Trophoblast cell (in vitro differentiated cells and primary cell): ENCODE results near the gene TJP2.

Experiments
- DNase-seq, 2 donors: peaks; one replicate each; pipeline ENCODE4 v3.0.0-alpha.2; 2016
- H2AFZ ChIP-seq: 2 replicates; pipeline ENCODE4 v1.6.1; 2013; ENCODE audit warnings: low read length, moderate library complexity, mild to moderate bottlenecking; ENCODE audit not compliant: insufficient read depth, poor library complexity
- H2AK5ac ChIP-seq: 2 replicates; pipeline ENCODE4 v1.6.1; 2013; ENCODE audit warnings: mild to moderate bottlenecking, low read length
- H2BK120ac ChIP-seq: 2 replicates; pipeline ENCODE4 v1.6.1; 2013; ENCODE audit warnings: low read length, mild to moderate bottlenecking, moderate library complexity; ENCODE audit not compliant: insufficient read depth, poor library complexity
- H2BK12ac ChIP-seq: 2 replicates; pipeline ENCODE4 v1.6.1; 2013; ENCODE audit warnings: mild to moderate bottlenecking, low read length, moderate library complexity
- H2BK5ac ChIP-seq: 2 replicates; pipeline ENCODE4 v1.6.1; 2013; ENCODE audit warnings: low read length, low read depth, moderate library complexity, mild to moderate bottlenecking; ENCODE audit not compliant: poor library complexity
- H3K14ac ChIP-seq: 2 replicates; pipeline ENCODE4 v1.6.1; 2013; ENCODE audit warnings: mild to moderate bottlenecking, low read length
- H3K18ac ChIP-seq: 2 replicates; pipeline ENCODE4 v1.6.1; 2013; ENCODE audit warnings: mild to moderate bottlenecking, low read length
- H3K23ac ChIP-seq: 2 replicates; pipeline ENCODE4 v1.6.1; 2013; ENCODE audit warnings: low read length
- H3K27ac ChIP-seq: 2 replicates; pipeline ENCODE4 v1.5.1; 2013; ENCODE audit warnings: low read depth, mild to moderate bottlenecking, inconsistent platforms, low read length, moderate library complexity
- H3K27me3 ChIP-seq: 2 replicates; pipeline ENCODE4 v1.6.1; 2013; ENCODE audit warnings: inconsistent platforms, mild to moderate bottlenecking, low read length, moderate library complexity; ENCODE audit not compliant: insufficient read depth
- H3K36me3 ChIP-seq, 2 experiments: 1 replicate in 1 of 2; 2 replicates in 1 of 2; pipeline ENCODE4 v1.6.1; 2013; ENCODE audit warnings: low read length in 2 of 2, mild to moderate bottlenecking in 2 of 2, moderate library complexity in 1 of 2; ENCODE audit not compliant: insufficient read depth in 2 of 2, control insufficient read depth in 1 of 2
- H3K4ac ChIP-seq: 2 replicates; pipeline ENCODE4 v1.6.1; 2013; ENCODE audit warnings: low read depth, mild to moderate bottlenecking, low read length, moderate library complexity
- H3K4me1 ChIP-seq, 2 experiments: 1 replicate in 1 of 2; 2 replicates in 1 of 2; pipeline ENCODE4 v1.6.1; 2013; ENCODE audit warnings: low read length in 2 of 2, mild to moderate bottlenecking in 2 of 2, moderate library complexity in 1 of 2; ENCODE audit not compliant: insufficient read depth in 2 of 2, control insufficient read depth in 1 of 2
- H3K4me2 ChIP-seq: 2 replicates; pipeline ENCODE4 v1.6.1; 2013; ENCODE audit warnings: inconsistent platforms, mild to moderate bottlenecking, low read length, moderate library complexity
- H3K4me3 ChIP-seq: 2 replicates; pipeline ENCODE4 v1.5.1; 2013; ENCODE audit warnings: mild to moderate bottlenecking, low read depth, low read length, inconsistent platforms
- H3K79me1 ChIP-seq: one replicate; pipeline ENCODE4 v1.6.1; 2013; ENCODE audit warnings: low read length
- H3K79me2 ChIP-seq: 2 replicates; pipeline ENCODE4 v1.6.1; 2013; ENCODE audit warnings: low read length, mild to moderate bottlenecking; ENCODE audit not compliant: control insufficient read depth, insufficient read depth, poor library complexity
- H3K9ac ChIP-seq: 2 replicates; pipeline ENCODE4 v1.6.1; 2013; ENCODE audit warnings: mild to moderate bottlenecking, low read length
- H3K9me3 ChIP-seq: 2 replicates; pipeline ENCODE4 v1.6.1; 2013; ENCODE audit warnings: low read depth, mild to moderate bottlenecking, control low read depth, inconsistent platforms, low read length; ENCODE audit not compliant: insufficient read depth
- H4K12ac ChIP-seq: 2 replicates; pipeline ENCODE4 v1.6.1; 2013; ENCODE audit warnings: low read depth, mild to moderate bottlenecking, low read length, moderate library complexity
- H4K8ac ChIP-seq: 2 replicates; pipeline ENCODE4 v1.6.1; 2013; ENCODE audit warnings: low read depth, mild to moderate bottlenecking, low read length, moderate library complexity
- H4K91ac ChIP-seq: one replicate; pipeline ENCODE4 v1.6.1; 2013; ENCODE audit warnings: low read depth, mild to moderate bottlenecking, low read length, moderate library complexity
- WGBS: extraction: QIAGEN DNeasy Blood & Tissue Kit; methylation state at CpG from one replicate; pipeline ENCODE4 v1.1.7; 2013; ENCODE audit warnings: missing lambda C conversion rate; ENCODE audit not compliant: insufficient read length, insufficient coverage; ENCODE audit errors: extremely low coverage; 5-methylcytosine and 5-hydroxymethylcytosine counted together

TJP2 gene

DNA sequence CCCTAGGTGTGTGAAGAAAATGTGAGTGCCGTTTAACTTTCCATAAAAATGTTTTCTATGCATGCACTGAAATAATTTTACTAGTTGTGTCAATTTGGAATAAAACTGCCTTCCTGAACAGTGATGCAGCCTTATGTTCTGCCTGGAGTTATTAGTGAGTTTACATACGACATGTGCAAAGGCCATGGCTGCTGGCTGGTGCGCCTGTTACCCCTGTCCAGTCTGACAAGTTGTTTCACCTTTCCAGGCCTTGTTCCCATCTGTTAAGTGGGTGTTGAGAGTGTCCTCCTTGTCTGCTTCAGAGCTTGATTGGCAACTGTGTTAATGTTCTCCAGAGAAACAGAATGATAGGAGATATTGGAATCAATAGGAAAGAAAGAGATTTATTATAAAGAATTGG lies 60.6 kb downstream of the TJP2 start:
- no peak overlapping the region for H3K18ac ChIP-seq
- H3K27me3 ChIP-seq, result no peaks in the 10 kb centered on the region
- WGBS, result no CpG with 5 or more reads among the region's 3 CpGs
- H4K91ac ChIP-seq, result no peak overlapping the region
- no peak overlapping the region for H3K4me2 ChIP-seq
- no peaks in the 10 kb centered on the region for H3K4me1 ChIP-seq
- no peak overlapping the region for H2AK5ac ChIP-seq
- H4K12ac ChIP-seq, result no peak overlapping the region
- H3K27ac ChIP-seq, result no peak overlapping the region
- no peak overlapping the region for H3K4ac ChIP-seq
- H2BK12ac ChIP-seq, result no peak overlapping the region
- no peak overlapping the region for H4K8ac ChIP-seq
- no peak overlapping the region for H2BK120ac ChIP-seq
- no peaks in the 10 kb centered on the region for H3K9me3 ChIP-seq
- H3K14ac ChIP-seq, result no peak overlapping the region
- no peak overlapping the region for H2AFZ ChIP-seq
- H3K36me3 ChIP-seq, result peaks cover 33 to 61% of the 10 kb centered on the region in 2 experiments
- H3K4me3 ChIP-seq, result no peak overlapping the region
- H3K9ac ChIP-seq, result no peak overlapping the region
- H3K79me1 ChIP-seq, result no peaks in the 10 kb centered on the region
- no peak overlapping the region for H2BK5ac ChIP-seq
- no peak for DNase-seq
- H3K23ac ChIP-seq, result no peak overlapping the region
- no peaks in the 10 kb centered on the region for H3K79me2 ChIP-seq

DNA sequence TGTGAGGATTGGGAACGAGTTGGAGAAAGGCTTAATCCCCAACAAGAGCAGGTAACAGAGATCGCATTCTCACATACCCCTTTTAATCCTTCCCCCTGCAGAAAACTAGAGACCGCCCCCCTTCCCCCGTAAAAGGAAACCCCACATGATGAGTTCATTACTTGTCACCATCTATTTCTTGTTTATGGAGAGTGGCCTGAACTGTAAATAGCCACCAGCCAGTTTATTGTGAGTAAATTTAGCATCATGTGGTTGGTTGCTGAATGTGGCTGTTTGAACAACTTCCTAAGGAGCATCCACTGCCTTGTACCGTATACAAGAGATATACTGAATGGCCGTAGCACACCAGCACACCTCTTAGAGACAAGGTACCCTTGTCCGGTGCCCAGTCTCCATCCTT lies 62.1 kb downstream of the TJP2 start:
- Histone ChIP-seq H3K9me3 (no peaks in the 10 kb centered on the region), H3K18ac (no peak overlapping the region), H2AK5ac (no peak overlapping the region), H3K27me3 (no peaks in the 10 kb centered on the region), H3K79me1 (no peaks in the 10 kb centered on the region), H2BK120ac (no peak overlapping the region), H3K4me2 (no peak overlapping the region), H3K27ac (no peak overlapping the region), H3K14ac (no peak overlapping the region), H3K9ac (no peak overlapping the region), H3K4me3 (no peak overlapping the region), H2AFZ (no peak overlapping the region), H4K8ac (no peak overlapping the region), H4K91ac (no peak overlapping the region), H3K23ac (no peak overlapping the region), H4K12ac (no peak overlapping the region), H3K79me2 (no peaks in the 10 kb centered on the region), H3K4me1 (no peaks in the 10 kb centered on the region), H3K36me3 (peaks cover 28 to 57% of the 10 kb centered on the region in 2 experiments), H3K4ac (no peak overlapping the region), H2BK5ac (no peak overlapping the region), H2BK12ac (no peak overlapping the region)
- DNase-seq, result no peak
- no CpG with 5 or more reads among the region's 7 CpGs for WGBS

DNA sequence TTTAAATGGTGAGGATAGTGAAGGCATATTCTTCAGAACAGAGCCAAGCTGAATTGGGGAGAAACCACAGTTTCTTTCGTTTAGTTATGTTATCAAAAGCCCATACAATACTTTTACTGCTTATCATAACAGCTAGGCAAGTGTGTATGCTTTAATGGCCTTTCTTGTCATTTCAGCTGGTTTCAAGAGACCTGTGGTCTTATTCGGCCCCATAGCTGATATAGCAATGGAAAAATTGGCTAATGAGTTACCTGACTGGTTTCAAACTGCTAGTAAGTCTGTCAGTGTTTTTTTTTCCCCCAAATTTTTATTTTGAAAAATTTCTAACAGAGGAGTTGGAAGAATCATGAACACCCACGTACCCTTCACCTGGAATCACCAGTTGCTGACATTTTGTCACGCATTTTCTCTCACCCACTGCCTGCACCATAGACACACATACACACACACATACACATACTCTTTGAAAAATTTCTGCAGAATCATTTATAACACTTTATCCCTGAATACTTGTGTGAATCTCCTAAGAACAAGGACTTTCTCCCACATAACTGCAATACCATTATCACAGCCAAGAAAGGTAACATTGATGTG lies 63.7 kb downstream of the TJP2 start:
- Histone ChIP-seq H3K27me3 (no peaks in the 10 kb centered on the region), H3K23ac (no peak overlapping the region), H3K18ac (no peak overlapping the region), H2BK120ac (no peak overlapping the region), H3K4me3 (no peak overlapping the region), H3K79me2 (no peaks in the 10 kb centered on the region), H2AFZ (no peak overlapping the region), H2BK5ac (no peak overlapping the region), H4K91ac (no peak overlapping the region), H4K12ac (no peak overlapping the region), H4K8ac (no peak overlapping the region), H3K27ac (no peak overlapping the region), H2AK5ac (no peak overlapping the region), H3K14ac (no peak overlapping the region), H3K9ac (no peak overlapping the region), H2BK12ac (no peak overlapping the region), H3K79me1 (no peaks in the 10 kb centered on the region), H3K4ac (no peak overlapping the region), H3K4me1 (no peaks in the 10 kb centered on the region), H3K36me3 (peaks cover 30 to 55% of the 10 kb centered on the region in 2 experiments), H3K9me3 (no peaks in the 10 kb centered on the region), H3K4me2 (no peak overlapping the region)
- no peak for DNase-seq
- no CpG with 5 or more reads among the region's 4 CpGs for WGBS

DNA sequence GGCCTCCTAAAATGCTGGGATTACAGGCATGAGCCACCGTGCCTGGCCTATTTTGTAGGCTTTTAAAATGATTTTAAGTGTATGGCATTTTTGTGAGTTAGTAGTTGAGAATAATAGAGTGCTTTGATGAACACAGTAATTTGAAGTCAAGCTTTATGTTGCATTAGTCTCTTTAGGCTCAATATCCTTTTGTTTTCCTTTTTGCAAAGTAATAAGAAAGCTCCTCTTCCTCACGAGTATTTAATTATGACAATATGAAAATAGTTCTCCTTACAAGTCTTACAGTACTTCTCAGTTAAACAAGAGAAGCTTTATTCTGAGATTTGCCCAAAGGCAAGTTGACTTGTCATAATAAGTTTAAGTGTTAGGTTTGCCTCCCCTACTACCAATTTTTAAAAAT lies 69.0 kb downstream of the TJP2 start:
- H4K8ac ChIP-seq, result no peak overlapping the region
- no peak overlapping the region for H3K4ac ChIP-seq
- no peak overlapping the region for H3K9ac ChIP-seq
- no peak overlapping the region for H2BK12ac ChIP-seq
- no CpG with 5 or more reads among the region's 2 CpGs for WGBS
- H3K36me3 ChIP-seq, result peaks cover 23 to 42% of the 10 kb centered on the region in 2 experiments
- no peak overlapping the region for H2AFZ ChIP-seq
- no peak for DNase-seq
- no peaks in the 10 kb centered on the region for H3K79me1 ChIP-seq
- peaks cover 2% of the 10 kb centered on the region for H3K9me3 ChIP-seq
- H2AK5ac ChIP-seq, result no peak overlapping the region
- H3K14ac ChIP-seq, result no peak overlapping the region
- H2BK120ac ChIP-seq, result no peak overlapping the region
- no peak overlapping the region for H2BK5ac ChIP-seq
- no peak overlapping the region for H4K12ac ChIP-seq
- H3K23ac ChIP-seq, result no peak overlapping the region
- H3K4me2 ChIP-seq, result no peak overlapping the region
- no peaks in the 10 kb centered on the region for H3K27me3 ChIP-seq
- H3K79me2 ChIP-seq, result no peaks in the 10 kb centered on the region
- no peak overlapping the region for H3K27ac ChIP-seq
- no peak overlapping the region for H3K18ac ChIP-seq
- no peaks in the 10 kb centered on the region for H3K4me1 ChIP-seq
- no peak overlapping the region for H3K4me3 ChIP-seq
- no peak overlapping the region for H4K91ac ChIP-seq
